ENCODE data around the gene TOB2. TPM values are rescaled to one million over a fixed set of nuclear protein-coding genes. Genes with fewer than 3 reads are reported as not detected.
"Not testable (repeated sequence)": the region's sequence is repeated elsewhere in the genome, so short reads cannot be mapped to it uniquely, and the experiment has no call there.

Gene TOB2
- total and polyA plus RNA-seq, 11 donors: 29.0 to 74.5 (median 44.9) TPM

- peak overlapping the region in 6 of 12 donors; percentile 4 to 67 (median 41) for H3K27ac ChIP-seq
- ATAC-seq (peak in 3 of 4 donors; percentile 7 to 23 (median 18)), DNase-seq (peak in 1 of 5 donors; percentile 43)
- H3K9me3 ChIP-seq: no peaks in the 10 kb centered on the region
- intact Hi-C loops (cut with DNase I): no loop called here
- peaks cover 11 to 86% (median 53%) of the 10 kb centered on the region in 12 donors for H3K4me1 ChIP-seq
- TF ChIP-seq POLR2A (IDR thresholded peaks at IDR 0.05): no peak
- no peak for TF ChIP-seq CTCF (IDR thresholded peaks at IDR 0.05)
- H3K27me3 ChIP-seq: no peaks in the 10 kb centered on the region
- 55 to 75% (median 72%) methylated on average over 23 of the region's 23 CpGs for WGBS, 4 donors
- no peak overlapping the region for H3K4me3 ChIP-seq
- H3K36me3 ChIP-seq: peaks cover 5 to 97% (median 70%) of the 10 kb centered on the region in 9 donors
These were observed 10.1 kb downstream of the TOB2 start for GRCh38 chr22:41436322-41437113.

- Histone ChIP-seq H3K4me3 (no peak overlapping the region), H3K4me1 (peaks cover 10 to 77% (median 47%) of the 10 kb centered on the region in 12 donors), H3K27me3 (no peaks in the 10 kb centered on the region), H3K36me3 (peaks cover 5 to 96% (median 68%) of the 10 kb centered on the region in 9 donors), H3K27ac (peak overlapping the region in 7 of 12 donors; percentile 10 to 67 (median 32)), H3K9me3 (no peaks in the 10 kb centered on the region)
- no peak for TF ChIP-seq POLR2A (IDR thresholded peaks at IDR 0.05)
- TF ChIP-seq CTCF (IDR thresholded peaks at IDR 0.05): no peak
- intact Hi-C loops (cut with DNase I): no loop called here
- DNase-seq: no peak
- peak in 1 of 4 donors; percentile 10 for ATAC-seq
- 19 to 56% (median 49%) methylated on average over 4 of the region's 4 CpGs for WGBS, 4 donors
These were observed 11.0 kb downstream of the TOB2 start for GRCh38 chr22:41435560-41435959.

GRCh38 chr22:41434361-41435003 lies 12.1 kb downstream of the TOB2 start:
- 47 to 72% (median 57%) methylated on average over 5 of the region's 5 CpGs for WGBS, 4 donors
- DNase-seq: peak in 1 of 5 donors; percentile 39
- H3K27me3 ChIP-seq; H3K4me3 ChIP-seq; H3K9me3 ChIP-seq; intact Hi-C loops (cut with DNase I): not testable (repeated sequence)
- Histone ChIP-seq H3K27ac (peak overlapping the region in 6 of 12 donors; percentile 24 to 67 (median 45)), H3K36me3 (peaks cover 5 to 91% (median 72%) of the 10 kb centered on the region in 9 donors), H3K4me1 (peaks cover 9 to 67% (median 40%) of the 10 kb centered on the region in 12 donors)
- peak in 3 of 4 donors; percentile 4 to 24 (median 16) for ATAC-seq

GRCh38 chr22:41433480-41433879 lies 13.1 kb downstream of the TOB2 start:
- H3K9me3 ChIP-seq; intact Hi-C loops (cut with DNase I); H3K4me3 ChIP-seq; H3K27me3 ChIP-seq; DNase-seq; ATAC-seq: not testable (repeated sequence)
- H3K4me1 ChIP-seq: peaks cover 9 to 57% (median 32%) of the 10 kb centered on the region in 12 donors
- peaks cover 5 to 81% (median 72%) of the 10 kb centered on the region in 9 donors for H3K36me3 ChIP-seq
- WGBS, 4 donors: 70 to 77% (median 73%) methylated on average over 1 of the region's 1 CpG
- H3K27ac ChIP-seq: peak overlapping the region in 4 of 12 donors; percentile 9 to 67 (median 36)

GRCh38 chr22:41431656-41432055 lies 14.9 kb downstream of the TOB2 start:
- no peak for DNase-seq
- H3K4me1 ChIP-seq: peaks cover 9 to 42% (median 29%) of the 10 kb centered on the region in 12 donors
- intact Hi-C loops (cut with DNase I): no loop called here
- H3K27ac ChIP-seq: peak overlapping the region in 2 of 12 donors; percentile 2 to 48
- TF ChIP-seq POLR2A (IDR thresholded peaks at IDR 0.05) (no peak), CTCF (IDR thresholded peaks at IDR 0.05) (no peak)
- H3K4me3 ChIP-seq: no peak overlapping the region
- H3K9me3 ChIP-seq: no peaks in the 10 kb centered on the region
- 73 to 91% (median 80%) methylated on average over 5 to 6 of the region's 6 CpGs for WGBS, 4 donors
- peak in 1 of 4 donors; percentile 3 for ATAC-seq
- peaks cover 5 to 76% (median 60%) of the 10 kb centered on the region in 9 donors for H3K36me3 ChIP-seq
- no peaks in the 10 kb centered on the region for H3K27me3 ChIP-seq
